Stimulated activated CD4-positive, alpha-beta T cell treated with anti-CD3 and anti-CD28 coated beads, Interleukin-12 subunit alpha, Interleukin-12 subunit beta, amount 100 ng/mL, for 48 hours (primary cell): Measurements from ENCODE around the gene ADGRA1.

Experiments
- DNase-seq, 3 donors: peaks; one replicate each; pipeline ENCODE4 v3.0.0-alpha.2; 2020; ENCODE audit warnings: low read depth in 2 of 3, low spot score in 1 of 3

Gene ADGRA1

DNA sequence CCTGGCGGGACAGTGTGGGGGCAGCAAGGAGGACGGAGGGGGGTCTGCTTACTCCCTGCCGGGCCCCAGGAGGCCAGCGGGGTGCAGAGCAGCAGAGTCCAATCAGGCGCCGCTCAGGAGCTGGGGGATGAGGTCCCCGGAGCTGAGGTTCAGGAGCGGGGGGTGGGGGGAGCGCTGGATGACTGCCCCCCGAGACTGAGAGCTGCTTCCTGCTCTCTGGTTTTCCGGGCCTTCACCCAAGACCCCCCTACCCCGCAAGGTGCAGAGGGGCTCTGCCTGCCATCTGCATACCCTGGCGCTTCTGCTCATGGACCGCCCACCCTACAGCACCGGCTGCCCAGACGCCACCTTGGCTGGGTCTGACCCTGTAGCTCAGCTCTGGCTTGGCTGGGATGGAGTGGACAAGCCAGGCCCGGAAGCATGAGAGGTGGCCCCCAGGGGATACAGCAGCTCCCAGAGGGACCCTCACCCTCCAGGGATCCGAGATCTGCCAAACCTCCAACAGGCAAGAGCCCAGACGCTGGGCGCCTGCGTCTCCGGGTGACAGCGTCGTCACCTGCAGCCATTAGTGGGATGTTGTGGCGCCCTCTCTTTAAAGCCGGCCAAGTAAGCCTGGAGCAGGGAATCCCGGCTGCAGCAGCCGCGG, 73.2 kb downstream of the ADGRA1 start:
- no peak for DNase-seq

DNA sequence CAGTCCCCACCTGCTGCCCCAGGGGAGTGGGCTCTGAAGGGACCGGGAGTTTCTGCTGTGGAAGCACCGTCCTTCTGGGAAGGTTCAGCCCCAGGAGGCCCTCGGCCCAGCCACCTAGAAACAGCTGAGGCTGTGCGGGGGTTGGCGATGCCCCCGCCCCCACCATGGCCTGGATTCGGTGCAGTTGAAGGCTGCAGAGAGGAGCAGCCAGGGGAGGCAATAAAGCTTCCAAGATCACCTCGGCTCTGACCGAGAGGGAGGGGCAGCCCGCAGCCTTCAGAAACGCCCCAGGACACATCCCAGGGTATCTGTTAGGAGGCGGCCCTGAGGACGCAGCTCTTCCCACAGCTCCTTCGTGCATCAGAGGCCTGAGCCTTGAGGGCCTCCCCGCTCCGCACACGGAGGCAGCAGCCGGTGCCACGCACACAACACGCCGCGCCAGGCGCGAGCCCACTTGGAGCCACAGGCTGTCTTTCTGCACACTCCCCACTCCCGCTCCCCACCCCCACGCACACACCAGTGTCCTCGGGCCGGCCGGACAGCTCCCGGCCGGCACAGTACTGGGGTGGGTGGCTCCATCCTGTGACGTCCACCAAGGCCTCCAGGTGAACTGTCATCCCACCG, 73.9 kb downstream of the ADGRA1 start:
- DNase-seq = no peak

DNA sequence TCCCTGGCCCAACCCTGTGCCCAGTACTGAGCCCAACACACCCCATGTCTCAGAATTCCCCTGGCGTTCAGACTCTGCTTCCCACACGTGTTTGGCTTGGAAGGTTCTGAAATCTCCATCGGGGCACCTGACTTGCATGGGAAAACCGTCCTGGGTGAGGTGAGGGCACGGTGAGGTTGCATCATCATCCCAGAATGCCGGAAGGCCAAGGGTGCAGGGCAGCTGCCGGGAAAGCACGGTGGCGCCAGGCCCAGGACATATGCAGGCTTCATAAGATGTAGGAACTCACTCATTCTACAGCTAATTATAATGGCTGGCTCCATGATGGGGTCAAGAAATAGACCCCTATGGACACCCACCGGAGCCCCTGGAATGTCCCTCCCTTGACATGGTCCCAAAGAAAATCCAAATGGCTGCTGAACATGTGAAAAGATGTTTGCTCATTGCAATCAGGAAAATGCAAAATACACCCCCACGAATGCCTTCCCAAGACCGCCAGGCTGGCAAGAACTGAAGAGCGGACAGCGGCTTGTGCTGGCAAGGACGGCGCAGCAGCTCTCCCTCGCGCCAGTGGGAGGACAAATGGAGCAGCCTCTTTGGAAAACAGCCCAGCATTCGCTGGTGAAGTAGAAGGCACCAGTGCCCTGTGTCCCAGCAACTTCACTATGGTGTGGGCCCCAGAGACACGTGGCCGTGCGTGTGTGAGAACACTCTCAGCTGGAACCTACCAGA, 74.6 kb downstream of the ADGRA1 start:
- no peak for DNase-seq

DNA sequence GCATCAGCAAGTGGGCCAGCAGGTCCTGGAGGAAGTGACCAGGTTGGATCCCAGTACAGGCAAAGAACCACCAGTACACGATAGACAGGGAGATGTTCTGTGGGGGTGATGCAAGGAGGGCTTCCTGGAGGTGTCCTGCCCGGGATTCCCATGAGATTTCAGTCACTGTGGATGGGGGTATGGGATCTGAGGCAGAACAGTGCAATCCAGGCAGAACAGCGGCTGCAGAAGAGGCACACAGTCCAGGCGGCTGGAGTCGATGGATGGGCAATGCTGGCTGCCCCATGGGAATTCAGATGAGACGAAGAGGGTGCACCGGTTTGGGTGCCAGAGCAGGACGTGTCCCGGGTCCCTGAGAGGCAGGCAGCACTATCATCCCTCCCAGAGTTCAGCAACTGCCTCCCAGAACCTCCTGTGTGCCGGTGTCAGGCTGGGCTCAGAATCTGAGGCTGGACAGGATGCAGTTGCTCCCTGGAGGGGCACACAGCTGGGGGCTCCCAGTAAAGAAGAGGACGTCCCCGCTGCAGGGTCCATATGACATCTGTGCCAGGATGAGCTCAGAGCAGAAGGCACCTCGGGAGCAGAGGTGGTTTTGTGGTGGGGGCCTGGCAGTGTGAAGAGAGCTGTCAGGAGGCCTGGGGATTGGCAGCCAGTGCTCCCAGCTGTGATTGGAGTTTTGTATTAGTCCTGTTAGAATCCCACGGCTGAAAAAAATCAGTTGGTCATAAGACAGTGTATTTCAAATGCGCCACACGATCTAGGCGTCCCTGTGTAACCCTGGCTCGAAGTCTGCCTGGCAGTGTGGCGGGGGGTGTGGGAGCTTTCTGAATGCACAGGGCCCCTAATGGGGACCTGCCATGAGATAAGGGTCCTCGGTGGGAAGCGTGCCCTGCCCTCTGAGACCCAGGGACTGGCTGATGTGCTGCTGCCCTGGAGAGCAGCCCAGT, 75.5 kb downstream of the ADGRA1 start:
- DNase-seq = no peak

DNA sequence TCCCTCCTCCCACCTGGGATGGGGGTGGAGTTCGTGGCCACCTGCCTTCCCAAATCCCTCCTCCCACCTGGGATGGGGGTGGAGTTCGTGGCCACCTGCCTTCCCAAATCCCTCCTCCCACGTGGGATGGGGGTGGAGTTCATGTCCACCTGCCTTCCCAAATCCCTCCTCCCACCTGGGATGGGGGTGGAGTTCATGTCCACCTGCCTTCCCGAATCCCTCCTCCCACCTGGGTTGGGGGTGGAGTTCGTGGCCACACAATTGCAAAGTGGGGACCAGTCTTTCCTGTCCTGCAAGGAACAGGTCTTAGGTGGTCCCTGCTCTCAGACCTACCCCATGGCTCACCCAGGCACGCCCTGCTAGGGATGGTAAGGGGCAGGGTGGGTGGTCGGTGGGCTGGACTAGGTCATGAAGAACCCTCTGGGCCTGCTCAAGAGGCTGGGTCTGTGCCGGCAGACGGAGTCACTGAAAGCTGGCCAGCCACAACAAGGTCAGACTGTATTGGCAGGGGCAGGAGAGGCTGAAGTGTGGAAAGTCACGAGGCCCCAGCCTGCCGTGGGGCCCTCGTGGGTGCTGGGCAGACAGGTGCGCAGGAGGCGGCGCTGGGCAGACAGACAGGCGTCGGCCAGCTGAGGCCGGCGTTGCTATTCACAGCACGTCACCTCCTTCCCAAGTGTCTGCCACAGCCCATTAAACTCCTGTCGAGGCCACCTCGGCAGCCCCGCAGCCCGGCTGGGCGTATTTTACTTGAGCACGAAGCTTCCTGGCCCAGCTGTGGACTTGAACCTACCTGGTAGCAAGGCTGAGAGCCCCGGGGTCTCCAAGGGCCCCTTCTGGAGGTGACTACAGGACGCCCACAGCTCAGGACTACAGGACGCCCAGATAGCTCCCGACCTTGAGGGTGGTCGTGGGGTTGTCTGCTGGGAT, 76.4 kb downstream of the ADGRA1 start:
- no peak for DNase-seq

DNA sequence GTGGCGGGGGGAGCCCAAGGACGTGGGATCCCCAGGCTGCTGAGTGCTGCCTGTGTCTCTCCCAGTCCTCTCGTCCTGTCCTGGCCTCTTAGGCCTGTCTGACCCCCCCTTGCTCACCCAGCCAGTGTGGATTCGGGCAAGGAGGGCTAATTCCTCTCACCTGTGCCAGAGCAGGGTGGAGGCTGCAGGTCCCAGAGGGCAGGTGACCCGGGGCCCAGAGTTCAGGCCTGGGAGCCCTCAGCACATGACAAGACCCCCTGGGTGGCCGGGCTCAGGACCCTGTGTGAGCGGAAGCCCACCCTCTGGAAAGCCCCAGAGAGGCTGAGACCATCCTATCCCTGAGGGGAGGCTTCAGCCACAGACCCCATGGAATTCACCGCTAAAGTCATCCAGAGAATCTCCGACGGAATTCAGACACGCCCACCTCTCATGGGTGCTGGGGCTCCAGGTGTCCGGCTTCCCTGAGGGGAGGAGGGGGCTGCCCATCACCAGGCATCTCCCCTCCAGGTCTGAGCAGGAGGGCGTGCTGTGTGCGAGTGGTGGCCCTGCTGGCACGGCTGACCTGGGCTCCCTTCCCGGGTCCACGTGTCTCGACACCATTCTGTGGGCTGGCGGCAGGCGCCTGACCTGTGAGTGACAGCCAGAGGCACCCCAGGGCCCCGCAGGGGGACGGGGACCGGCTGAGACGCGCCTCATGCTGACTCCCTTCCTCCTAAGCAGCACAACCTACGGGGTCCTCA, 77.3 kb downstream of the ADGRA1 start:
- no peak for DNase-seq

DNA sequence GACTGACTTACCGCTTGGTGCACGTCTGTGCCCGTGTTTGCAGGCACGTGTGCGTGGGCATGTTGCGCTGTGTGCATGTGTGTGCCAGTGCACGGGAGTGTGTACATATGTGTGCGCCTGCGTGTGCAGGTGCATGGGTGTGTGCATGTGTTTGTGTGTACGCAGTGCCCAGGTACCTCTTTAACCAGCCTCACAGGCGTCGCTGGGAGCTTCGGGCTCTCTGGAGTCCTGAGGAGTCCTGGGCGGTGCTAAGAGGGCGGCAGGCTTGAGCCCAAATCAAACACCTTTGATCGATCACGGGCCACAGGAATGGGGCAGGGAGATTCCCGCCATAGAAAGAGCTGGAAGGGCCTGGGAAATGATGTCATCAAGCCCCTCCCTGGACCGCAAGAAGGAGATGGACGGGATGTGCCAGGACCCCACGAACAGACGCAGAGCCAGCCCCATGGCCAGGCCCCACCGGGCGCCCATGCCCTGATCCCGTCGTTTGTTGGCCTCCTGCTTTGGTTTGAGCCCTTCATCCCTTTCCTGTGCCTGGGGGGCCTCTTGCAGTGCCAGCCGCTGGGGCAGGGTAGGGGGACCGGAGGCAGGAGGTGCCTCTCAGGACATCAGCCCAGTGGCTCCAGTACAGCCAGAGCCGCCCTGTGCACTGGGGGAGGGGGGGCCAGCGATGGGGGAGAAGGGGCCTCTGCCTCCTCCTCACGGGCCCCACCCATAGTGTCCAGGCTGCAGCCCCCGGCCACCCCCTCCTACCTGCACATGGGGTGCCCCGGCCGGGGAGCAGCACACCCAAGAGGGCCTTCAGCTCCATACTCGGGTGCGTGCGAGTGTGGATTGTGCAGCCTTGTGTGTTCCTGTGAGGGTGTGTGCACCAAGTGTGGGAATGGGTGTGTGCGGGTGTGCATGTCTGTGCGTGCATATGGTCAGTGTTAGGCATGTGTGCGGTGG, 78.1 kb downstream of the ADGRA1 start:
- no peak for DNase-seq

DNA sequence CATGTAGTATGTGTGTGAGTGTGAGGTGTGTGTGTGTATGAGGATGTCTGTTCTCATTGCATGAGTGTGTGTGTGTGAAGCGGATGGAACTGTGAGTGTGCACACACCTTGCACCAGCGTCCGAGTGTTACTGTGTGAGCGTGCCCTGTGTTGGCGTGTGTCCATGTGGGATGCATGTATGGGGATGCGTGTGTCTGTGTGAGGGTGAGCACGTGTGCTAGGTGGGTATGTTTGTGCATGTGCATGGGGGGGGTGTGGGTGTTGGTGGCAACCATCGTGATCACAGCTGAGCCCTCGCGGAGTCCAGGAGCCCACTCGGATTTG, 78.7 kb downstream of the ADGRA1 start:
- no peak for DNase-seq

DNA sequence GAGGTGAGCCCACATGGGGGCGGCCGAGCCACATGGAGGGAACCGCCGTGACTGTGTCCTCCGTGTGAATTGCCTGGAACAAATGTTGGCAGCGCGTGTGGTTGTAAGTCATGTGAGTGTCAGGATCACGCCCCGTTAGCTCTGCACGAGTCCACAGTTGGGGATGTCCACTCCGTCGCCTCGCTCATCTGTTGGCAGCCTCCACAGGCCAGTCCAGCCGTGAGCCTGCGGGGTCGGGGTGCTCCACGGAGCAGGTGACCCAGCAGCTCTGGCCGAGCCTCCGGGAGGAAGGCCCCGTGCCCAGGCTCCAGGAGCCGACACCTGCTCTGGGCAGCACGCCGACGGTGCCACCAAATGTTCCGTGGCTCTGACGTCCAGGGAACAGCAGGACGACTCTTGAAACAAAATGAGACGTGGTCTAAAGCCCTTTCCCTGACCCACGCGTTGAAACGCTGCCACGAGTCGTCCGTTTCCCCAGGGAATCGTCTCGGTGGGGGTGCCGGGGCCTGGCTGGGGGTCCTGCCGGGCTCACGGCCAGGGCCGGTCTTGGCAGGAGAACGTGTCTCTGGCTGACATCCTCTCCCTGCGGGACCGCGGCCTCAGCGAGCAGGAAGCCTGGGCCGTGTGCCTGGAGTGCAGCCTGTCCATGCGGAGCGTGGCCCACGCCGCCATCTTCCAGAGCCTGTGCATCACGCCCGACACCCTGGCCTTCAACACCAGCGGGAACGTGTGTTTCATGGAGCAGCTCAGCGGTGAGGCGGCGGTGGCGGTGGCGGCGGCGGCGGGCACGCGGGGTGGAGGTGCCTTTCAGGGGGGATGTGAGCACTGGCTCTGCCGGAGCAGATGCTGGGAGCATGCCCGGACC, 79.3 kb downstream of the ADGRA1 start:
- DNase-seq = no peak

DNA sequence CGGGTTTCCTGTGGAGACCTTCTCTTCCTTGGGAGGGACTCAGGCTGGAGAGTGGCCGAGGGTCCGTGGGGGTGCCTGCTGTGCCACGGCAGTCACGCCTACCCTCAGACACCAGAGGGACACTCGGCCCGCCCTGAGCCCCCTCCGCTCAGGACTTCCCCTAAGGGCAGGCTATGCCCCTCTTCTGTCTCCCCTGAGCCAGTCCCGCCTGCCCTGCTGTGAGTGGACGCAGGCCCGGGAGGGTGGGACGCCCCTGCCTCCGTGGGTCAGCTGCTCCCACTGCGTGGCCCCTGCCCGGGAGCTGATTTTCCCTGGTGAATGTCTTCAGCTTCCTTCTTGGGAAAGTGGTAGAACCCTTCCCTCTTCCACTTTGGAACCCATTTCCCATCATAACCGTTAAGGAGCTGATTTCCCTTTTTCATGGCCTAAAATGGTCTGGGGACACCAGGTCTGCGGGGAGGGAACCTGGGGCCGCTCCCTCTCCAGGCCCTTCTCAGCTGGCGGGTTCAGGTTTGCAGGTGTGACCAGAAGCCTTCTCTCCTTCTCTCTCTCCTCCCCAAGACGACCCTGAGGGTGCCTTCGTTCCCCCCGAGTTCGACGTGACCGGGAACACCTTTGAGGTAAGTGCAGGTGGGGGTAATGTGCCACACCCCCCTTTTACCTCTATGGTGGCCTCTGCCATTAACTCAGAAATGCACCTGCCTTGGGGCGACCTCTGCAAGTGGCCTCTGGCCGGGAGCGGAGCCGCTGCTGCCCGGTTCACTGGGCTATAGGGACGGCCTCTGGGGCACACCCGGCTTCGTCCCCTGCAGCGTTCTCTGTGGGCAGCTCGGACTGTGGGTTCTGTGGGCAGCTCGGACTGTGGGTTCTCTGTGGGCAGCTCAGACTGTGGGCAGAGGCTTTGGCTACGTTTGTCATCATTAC, 80.2 kb downstream of the ADGRA1 start:
- DNase-seq = no peak

DNA sequence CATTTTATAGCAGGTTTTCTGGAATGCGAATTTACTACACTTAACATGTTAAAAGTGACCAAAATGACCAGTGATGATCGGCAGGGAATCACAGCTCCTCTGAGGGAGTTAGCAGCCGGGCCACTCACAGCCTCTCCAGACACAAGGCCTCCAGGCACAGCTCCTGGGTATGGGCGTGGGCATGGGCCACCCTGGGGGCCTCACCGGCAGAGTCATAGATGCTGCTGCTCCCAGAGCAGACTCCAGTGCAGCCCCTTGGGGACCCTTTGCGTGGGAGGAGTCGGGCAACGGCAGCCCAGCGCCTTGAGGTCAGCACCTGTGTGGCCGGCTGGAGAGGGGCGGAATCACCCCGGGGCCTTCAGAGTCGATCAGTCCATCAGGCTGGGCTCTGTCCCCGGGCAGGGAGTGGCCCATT, 80.9 kb downstream of the ADGRA1 start:
- no peak for DNase-seq

DNA sequence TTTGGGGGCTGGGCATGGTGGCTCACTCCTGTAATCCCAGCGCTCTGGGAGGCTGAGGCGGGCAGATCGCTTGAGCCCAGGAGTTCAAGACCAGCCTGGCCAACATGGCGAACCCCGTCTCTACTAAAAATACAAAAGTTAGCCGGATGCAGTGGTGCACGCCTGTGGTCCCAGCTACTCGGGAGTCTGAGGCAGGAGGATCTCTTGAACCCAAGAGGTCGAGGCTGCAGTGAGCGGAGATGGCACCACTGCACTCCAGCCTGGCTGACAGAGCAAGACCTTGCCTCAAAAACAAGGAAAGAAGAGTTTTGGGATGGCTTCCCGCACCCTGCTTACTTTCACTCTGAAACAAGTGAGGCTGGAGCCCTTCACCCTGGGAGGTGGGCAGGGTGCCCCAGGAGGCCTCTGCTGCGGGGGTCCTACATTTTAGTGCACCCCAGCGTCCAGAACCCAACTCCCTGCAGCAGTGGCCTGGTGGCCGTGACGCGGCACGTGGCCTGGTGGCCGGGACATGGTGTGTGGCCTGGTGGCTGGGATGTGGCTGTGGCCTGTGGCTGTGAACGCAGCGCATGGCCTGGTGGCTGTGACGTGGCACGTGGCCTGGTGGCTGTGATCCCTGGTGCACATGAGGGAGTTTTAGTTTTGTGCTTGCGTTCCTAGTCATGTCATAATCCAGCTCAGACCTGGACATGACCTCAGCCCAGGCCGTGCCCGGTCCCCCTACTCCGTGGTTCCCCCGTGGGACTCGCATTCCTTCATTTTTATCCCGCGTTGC, 81.6 kb downstream of the ADGRA1 start:
- no peak for DNase-seq

DNA sequence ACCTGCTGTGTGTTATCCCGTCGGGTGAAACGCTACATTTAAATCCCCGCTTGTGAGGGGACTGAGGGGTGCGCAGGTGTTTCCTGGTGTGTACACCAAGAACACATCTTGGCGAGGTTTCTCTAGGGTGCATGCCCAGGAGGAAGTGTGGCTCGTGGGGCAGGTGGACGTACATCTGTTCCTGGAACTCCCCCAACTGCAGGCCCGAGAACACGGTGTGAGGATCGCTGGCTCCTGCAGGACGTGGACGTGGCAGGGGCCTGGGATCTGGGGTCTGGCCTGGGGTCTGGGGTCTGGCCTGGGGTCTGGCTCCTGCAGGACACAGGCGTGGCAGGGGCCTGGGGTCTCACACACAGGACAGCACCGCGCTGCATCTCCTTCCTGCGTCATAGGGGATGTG, 82.4 kb downstream of the ADGRA1 start:
- DNase-seq = no peak

DNA sequence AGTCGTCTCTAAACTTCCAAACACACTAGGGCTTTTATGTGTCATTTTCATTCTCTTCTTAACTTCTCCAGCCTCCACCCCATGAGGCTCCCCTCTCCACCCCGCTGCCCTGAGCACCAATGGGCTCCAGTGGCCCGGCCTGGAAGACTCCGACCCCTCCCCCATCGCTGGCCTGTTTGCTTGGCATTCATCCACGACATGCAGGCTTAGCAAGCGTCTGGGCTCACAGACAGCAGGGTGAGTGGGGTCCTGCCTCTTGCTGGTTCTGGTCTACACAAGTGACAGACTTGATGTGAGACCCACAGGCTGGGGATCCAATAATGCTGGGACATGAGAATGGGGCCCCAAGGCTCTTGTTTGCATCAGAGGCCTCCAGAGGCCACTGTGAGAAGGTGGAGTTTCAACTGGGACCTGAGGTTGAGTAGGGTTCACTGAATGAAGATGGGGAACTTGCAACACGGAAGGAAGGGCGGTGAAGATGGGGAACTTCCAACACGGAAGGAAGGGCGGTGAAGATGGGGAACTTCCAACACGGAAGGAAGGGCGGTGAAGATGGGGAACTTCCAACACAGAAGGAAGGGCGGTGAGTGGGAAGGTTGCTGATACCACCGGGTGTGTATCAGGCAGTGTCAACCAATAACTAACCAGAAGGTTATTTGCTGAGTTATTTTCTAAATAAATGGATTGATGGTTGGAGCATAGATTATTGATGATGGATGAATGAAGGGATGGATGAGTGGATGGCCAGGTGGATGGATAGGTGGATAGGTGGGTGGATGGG, 86.3 kb downstream of the ADGRA1 start:
- DNase-seq = no peak

DNA sequence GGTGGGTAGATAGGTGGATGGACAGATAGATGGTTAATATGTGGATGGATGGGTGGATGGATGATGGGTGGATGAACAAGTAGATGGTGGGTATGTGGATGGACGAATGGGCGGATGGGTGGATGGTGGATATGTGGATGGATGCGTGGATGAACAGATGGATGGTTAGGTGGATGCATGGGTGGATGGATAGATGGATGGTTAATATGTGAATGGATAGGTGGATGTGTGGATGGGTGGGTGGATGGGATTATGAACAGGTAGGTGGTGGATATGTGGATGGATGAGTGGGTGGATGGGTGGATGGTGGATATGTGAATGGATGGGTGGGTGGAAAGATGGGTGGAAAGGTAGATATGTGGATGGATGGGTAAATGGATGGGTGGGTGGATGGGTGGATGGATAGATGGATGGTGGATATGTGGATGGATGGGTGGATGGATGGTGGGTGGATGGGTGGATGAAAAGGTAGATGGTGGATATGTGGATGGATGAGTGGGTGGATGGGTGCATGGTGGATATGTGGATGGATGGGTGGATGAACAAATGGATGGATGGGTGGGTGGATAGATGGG, 87.1 kb downstream of the ADGRA1 start:
- no peak for DNase-seq
